Measurements from ENCODE around the gene OR4A5.
"Not testable (repeated sequence)": the region's sequence is repeated elsewhere in the genome, so short reads cannot be mapped to it uniquely, and the experiment has no call there.

OR4A5 gene, protein sequence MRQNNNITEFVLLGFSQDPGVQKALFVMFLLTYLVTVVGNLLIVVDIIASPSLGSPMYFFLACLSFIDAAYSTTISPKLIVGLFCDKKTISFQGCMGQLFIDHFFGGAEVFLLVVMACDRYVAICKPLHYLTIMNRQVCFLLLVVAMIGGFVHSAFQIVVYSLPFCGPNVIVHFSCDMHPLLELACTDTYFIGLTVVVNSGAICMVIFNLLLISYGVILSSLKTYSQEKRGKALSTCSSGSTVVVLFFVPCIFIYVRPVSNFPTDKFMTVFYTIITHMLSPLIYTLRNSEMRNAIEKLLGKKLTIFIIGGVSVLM

DNA sequence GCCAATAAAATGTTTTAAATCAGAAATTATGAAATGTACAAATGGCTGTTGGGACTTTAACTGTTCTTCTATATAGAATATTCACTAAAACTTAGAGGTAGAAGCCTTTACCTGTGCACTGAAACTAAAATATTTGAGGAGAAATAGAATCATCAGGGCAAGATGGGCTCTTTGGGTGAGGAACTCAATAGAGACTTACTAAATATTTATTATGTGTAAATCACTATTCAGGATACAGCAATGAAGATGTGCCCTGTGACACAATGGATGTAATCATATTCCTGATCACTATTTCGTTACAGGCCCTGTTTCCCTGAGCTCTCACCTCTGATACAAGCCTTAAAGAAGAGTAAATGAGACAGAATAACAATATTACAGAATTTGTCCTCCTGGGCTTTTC lies at the start of gene OR4A5:
TSS of gene OR4A5 (plus strand) at position 301 of the 400 bp plus-strand sequence. CDS start at position 354, 53 bp downstream.
- not testable (repeated sequence) for DNase-seq

DNA sequence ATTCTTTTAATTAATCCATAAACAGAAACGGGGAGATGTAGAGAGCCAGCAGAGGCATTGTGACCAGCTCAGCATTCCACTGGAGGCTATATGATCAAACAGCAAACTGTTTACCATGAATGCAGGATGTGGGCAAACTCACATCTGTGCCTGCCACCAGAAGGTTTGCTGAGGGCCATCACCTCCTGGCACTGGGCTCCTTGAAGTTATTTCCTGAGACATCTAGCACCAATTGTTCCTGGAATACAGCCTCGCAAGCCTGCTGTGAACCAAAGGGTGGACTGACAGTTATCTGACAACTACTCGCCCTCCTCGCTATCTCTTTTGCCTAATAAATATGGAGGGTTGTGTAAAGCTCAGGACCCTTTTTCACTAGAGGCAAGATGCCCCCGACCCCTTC lies 13.5 kb downstream of the OR4A5 start:
- DNase-seq, result not testable (repeated sequence)

Data from activated CD4-positive, alpha-beta T cell treated with anti-CD3 and anti-CD28 coated beads for 4 hours (primary cell).